HG03378 (cell line): ENCODE results near the gene RGS8.
A peak's percentile ranks its signal among the peaks of the same experiment; 100 is the strongest.
"Not testable (repeated sequence)": the region's sequence is repeated elsewhere in the genome, so short reads cannot be mapped to it uniquely, and the experiment has no call there.

Experiments used
- ATAC-seq: cut with Tn5 transposase; IDR thresholded peaks from one replicate; pipeline ENCODE4 v1.9.1; 2021; ENCODE audit warnings: mild to moderate bottlenecking, moderate library complexity; ENCODE audit not compliant: unreplicated experiment

RGS8 gene

GRCh38 chr1:182702826-182703524 is 18.6 kb upstream of the RGS8 start:
- ATAC-seq, result no peak

GRCh38 chr1:182700351-182700709 is 15.9 kb upstream of the RGS8 start:
- ATAC-seq, result no peak

- no peak for ATAC-seq
Observed at GRCh38 chr1:182699393-182700350, 15.3 kb upstream of the RGS8 start.

GRCh38 chr1:182698971-182699370 is 14.6 kb upstream of the RGS8 start:
- no peak for ATAC-seq

- ATAC-seq, result not testable (repeated sequence)
Observed at GRCh38 chr1:182693139-182693538, 8.8 kb upstream of the RGS8 start.

- no peak for ATAC-seq
Observed at GRCh38 chr1:182690886-182691443, 6.6 kb upstream of the RGS8 start.

- no peak for ATAC-seq
Observed at GRCh38 chr1:182688436-182689205, 4.2 kb upstream of the RGS8 start.

- ATAC-seq, result no peak
Observed at GRCh38 chr1:182687361-182687760, 3.0 kb upstream of the RGS8 start.

- ATAC-seq, result no peak
Observed at GRCh38 chr1:182686446-182686845, 2.1 kb upstream of the RGS8 start.

GRCh38 chr1:182685215-182685614 is 828 bp upstream of the RGS8 start:
- ATAC-seq, result no peak

GRCh38 chr1:182682898-182683501 is 1.4 kb downstream of the RGS8 start:
- no peak for ATAC-seq

- no peak for ATAC-seq
Observed at GRCh38 chr1:182682406-182682805, 2.0 kb downstream of the RGS8 start.

- ATAC-seq, result no peak
Observed at GRCh38 chr1:182681568-182681912, 2.8 kb downstream of the RGS8 start.

GRCh38 chr1:182680901-182681567 is 3.4 kb downstream of the RGS8 start:
- no peak for ATAC-seq

- ATAC-seq, result no peak
Observed at GRCh38 chr1:182680408-182680807, 4.0 kb downstream of the RGS8 start.

- no peak for ATAC-seq
Observed at GRCh38 chr1:182679684-182680083, 4.7 kb downstream of the RGS8 start.

- ATAC-seq, result peak; percentile 94
Observed at GRCh38 chr1:182677397-182678098, 6.8 kb downstream of the RGS8 start.

- no peak for ATAC-seq
Observed at GRCh38 chr1:182676274-182676673, 8.1 kb downstream of the RGS8 start.
